NCI-H2107 treated with DMSO at 0.1 percent for 48 hours (cell line): ENCODE measurements around the gene PFDN6.
A peak's percentile ranks its signal among the peaks of the same experiment; 100 is the strongest.
"Not testable (repeated sequence)": the region's sequence is repeated elsewhere in the genome, so short reads cannot be mapped to it uniquely, and the experiment has no call there.

ENCODE experiments used
- DNase-seq: peaks from one replicate; lab custom pipeline; 2025; ENCODE audit not compliant: unreplicated experiment; lab: John Stamatoyannopoulos, UW

PFDN6 gene

DNA sequence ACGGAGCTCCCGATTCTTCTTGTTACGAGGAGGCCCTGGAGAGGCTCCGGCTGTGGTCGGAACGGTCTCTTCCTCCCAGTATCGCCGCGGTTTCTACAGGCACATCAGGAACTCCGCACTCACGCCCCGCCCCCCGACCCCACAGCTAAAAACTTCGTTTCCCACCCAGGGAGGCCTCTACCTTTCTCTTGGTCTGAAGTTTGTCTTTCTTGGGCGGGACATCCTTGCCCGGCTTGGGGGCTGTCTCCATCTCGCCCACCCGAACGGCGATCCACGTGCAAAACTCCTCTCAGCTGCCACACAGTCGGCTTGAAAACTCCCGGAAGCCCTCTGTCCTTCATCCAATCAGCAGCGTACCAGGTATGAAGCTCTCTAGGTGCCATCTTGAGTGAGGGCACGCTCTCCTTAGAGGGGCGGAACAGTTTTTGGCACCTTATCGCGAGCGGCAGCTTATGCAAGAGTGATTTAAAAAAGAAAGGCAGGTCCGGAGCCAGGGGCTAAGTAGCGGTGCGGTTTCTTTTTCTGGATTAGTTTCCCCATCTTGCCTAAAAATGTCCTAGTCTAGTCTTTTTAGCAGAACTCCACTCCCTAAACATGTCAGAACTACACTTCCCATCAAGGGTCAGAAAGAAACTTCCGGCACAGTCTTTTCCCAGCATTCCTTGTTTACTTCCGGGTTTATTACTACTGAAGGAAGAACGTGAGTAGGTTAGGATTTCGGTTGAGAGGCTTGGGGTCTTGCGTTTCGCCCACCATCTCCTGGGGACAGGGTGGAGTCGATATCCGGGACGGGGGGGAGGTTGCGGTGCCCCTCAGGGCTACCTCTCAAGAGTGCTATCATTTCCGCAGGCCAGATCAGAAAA, at the start of gene PFDN6, which contains the start of gene WDR46:
PFDN6 (plus strand) TSS at position 681 of the 863 bp plus-strand sequence. CDS start 256 bp downstream, outside the sequence.
WDR46 (minus strand) TSS at position 319 of the 863 bp plus-strand sequence; CDS start at position 250, 69 bp downstream.
- DNase-seq = peak; percentile 86

DNA sequence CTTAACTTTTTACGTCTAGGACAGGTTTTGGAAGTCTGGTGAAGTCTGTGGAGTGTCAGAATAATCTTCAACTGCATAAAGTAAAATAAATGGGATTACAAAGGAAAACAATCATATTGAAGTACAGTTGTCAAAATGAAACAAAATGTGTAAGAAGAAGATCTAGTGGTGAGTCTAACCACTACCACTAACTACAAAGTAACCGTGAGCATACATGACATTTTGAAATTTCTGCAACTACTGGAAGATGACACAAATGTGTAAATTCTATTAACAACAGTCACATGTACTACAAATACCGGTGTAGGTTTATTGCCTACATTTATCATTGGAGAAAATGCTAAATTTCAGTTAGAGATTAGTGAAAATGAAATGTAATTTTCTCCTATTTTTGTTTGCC, 47.4 kb upstream of the PFDN6 start:
- no peak for DNase-seq

DNA sequence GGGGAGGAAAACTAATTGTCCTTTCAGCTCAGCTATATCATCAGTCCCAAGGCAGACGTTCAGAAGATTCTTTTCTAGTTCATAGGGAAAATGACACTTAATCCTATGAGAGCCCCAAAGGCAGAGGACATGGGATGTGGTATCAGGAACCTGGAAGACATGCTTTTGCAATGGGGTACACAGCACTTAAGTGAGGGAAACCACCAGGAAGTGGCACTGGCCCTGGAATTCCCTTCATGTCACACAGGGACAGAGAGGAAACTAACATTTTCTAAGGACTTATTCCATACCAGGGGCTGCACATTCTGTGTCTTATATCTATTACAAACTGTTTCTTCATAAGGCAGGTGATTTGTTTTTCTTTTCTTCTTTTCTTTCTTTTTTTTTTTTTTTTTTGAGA, 45.9 kb upstream of the PFDN6 start:
- no peak for DNase-seq

DNA sequence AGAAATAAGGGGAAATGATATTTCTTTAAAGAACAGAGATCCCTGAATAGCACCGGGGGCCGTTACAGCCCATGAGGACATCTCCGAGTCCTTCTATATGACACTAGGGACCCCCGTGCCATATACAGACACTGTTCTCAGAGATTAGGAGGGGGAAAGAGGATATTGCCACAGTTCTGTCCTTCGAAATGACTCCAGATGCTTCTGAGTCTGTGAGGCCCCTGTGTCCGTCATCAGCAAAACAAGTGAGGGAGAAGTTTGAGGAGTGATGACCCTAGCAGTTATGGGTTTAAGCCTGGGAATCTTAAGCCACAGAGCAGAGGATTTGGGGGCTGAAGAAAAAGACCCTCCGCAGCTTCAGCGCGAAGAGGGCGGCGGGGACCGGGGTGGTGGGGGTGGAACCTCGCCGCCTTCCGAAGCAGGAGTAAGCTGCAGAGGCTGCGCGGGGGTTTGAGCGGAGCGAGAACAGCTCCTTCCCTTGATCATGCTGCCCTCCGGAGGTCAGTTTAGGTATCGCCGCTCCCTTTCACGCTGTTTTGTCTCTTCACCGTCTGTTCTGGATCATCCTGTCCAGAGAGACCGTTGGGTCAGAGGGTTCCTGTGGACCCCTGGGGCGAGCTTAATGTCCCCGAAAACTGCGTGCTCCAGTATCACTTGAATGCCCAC, 41.3 kb upstream of the PFDN6 start:
- DNase-seq = peak; percentile 63

DNA sequence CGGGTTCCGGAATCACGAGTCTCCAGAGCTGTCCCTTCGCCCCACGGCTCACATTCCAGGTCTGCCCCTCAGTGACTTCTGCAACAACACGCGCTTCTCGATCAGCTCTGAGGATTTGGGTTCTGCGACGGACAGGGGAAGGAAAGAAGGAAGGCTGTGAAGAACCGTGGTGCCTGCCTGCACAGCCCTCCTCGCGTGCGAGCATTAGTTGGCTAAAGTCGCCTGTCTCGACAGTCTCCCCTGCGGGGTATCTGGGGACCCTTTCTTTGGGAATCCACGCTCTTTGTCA, 40.8 kb upstream of the PFDN6 start:
- DNase-seq = no peak

DNA sequence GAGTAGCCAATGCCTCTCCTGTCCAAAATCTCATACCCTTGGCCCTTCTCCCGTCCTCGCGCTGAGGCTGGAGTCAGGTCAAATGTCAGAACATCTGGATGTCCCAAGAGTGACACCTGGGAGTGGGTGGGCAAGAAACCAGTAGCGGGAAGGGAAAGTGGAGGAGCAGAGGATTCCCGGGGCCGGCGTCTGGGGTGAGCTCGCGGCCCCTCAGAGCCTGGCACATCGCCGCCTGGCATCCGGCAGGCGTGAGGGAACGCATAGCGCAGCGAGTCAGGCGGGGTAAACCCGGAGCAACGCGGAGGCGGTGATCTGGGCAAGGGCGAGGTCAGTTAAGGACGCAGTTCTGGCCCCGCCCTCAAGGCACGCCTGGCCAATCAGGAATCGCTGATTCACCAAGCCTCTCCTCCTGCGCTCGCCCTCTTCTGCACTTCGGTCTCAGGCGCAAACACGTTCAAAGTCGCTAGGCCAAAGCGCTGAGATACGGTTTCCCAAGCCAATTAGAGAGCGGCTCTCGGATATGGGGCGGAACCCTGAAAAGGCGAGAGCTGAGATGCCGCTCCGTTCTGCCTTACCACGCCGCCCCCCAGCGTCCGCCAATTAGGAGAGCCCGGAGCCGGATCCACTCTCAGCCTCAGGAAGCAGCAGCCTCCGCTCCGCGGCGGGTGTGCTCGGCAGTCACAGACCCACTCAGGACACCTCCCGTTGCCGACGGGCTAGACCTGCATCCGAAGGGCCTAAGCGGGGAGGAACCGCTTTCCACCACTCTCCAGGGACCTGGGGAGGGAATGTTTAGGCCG, 40.3 kb upstream of the PFDN6 start:
- DNase-seq = peak; percentile 88

DNA sequence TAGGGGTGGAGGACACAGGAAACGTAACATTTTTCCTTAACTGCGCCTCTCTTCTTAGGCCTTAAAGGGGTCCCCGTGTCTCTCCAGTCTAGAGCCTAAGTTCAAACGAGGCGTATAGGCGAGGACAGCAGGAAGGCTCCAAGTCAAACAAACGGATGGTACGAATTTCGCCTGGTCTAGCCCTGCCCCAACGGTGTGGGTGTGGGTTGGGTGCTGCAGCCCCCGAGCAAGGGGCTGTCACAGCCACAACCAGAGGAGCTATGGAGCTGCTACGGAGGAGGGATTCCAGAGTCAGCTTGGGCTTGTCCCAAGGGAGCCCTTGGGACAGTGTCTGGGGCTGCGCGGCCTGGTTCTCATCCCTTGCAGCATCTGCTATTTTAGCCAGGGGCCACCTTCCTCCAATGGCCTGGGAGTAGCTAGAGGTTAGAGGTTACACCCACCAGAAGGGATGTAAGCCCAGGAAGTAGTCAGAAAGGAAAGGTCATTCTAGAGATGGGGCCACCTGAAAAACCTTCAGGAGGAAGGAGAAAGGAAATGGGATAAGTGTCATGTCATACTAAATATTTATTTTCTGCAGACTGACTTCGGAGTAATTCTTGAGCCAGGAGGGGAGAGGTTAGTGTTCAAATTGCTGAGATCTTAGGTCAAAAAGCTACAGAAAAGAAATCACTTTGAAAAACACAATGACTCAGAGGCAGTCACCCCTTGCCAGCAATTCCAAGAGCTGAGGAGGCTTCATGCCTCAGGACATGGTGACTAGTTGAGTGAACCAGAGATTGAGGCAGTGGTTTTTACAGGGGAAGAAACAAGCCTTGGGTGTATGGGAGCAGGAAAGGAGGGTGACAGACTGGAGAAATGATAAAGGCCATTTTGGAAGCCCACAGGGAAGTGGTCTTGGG, 39.4 kb upstream of the PFDN6 start:
- no peak for DNase-seq

DNA sequence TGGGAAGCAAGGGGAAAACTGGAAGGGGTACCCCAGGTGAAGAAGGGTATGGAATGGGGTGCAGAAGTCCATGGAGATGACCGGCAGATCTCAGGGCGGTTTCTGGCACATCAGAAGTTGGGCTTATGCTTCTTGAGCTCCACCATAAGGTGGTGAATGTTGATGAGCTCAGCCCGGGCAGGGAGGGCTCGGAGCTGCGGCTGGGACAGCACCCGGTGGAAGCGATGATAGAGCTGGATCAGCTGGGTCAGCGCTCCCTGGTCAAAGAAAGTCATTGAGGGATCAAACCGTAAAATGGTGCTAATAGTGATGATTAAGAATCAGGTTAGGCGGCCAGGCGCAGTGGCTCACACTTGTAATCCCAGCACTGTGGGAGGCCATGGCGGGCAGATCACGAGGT, 38.7 kb upstream of the PFDN6 start:
- no peak for DNase-seq

DNA sequence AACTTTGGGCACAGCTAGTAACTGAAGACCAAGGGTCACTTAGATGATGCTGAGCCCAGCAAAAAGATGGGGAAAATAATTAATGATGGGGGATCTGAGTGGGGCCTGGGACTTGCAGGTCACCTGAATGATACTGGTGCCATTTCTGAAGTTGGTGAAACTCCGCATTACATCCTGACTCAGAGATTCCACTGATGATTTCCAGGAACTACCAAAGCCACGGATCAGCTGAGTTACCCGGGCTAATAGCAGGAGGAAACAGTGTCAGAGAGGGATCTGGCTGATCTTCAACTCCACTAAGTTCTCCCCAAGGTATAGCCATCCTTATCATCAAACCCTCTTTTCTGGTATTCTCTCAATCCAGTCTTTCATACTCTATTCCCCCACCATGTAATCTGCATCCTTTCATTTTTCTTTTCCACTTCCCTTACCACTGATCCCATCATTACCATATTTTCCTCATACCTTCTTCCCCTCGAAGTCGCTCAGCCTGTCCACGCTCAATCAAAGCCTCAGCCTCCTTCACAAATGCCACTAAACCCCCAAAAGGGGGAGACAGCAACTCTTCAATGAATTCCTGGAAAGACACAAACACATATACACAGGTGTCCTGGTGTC, 37.9 kb upstream of the PFDN6 start:
- no peak for DNase-seq

DNA sequence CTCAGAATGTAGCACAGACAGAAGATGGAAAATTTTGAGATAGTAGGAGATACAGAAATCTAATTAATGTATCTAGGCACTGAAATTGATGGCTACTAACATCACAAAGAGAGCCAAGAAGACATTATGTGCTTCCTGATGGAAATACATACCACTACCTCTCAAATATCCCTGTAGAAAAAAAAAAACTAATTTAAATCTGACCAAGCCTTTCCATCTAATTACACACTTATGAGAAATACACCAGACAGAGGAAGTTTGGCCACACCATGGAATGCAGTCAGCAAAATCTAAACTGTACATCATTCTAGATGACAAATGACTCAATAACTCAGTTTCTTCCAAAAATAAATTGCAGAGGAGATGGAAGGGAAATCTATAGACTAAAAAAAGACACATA, 36.6 kb upstream of the PFDN6 start:
- no peak for DNase-seq

DNA sequence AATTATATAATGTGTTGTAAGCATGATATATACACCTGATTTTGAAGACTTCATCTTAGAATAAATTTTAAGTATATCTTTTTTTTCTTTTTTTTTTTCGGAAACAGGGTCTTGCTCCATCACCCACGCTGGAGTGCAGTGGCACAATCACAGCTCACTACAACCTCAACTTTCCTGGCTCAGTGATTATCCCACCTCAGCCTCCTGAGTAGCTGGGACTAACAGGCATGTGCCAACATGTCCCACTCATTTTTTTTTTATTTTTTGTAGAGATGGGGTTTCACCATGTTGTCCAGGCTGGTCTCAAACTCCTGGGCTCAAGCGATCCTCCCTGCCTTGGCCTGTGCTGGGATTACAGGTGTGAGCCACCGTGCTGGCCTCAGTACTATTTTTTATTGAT, 34.8 kb upstream of the PFDN6 start:
- no peak for DNase-seq

DNA sequence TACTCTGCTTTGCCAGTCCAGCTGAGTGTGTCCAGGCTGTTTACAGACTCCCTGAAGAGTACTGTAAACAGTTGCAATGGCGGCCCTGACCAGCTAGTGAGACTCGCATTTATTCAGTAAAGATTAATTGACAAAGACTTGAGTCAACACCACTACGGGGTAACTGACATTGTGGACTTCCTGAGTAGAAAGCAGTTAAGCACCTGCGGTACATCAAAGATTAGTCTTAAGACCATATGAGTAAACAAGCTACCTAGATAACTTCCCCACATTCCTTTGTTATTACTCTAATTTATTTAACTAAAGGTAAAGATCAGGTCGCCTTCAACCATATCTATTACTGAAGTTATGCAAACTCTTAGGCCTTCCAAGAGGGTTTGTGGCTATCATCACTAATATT, 30.4 kb upstream of the PFDN6 start:
- no peak for DNase-seq

DNA sequence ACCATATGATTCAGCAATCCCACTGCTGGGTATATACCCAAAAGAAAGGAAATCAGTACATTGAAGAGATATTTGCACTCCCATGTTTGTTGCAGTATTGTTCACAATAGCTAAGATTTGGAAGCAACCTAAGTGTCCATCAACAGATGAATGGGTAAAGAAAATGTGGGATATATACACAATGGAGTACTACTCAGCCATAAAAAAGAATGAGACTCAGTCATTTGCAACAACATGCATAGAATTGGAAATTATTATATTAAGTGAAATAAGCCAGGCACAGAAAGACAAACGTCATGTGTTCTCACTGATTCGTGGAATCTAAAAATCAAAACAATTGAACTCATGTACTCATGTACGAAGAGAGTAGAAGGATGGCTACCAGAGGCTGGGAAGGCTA, 26.9 kb upstream of the PFDN6 start:
- DNase-seq = not testable (repeated sequence)

DNA sequence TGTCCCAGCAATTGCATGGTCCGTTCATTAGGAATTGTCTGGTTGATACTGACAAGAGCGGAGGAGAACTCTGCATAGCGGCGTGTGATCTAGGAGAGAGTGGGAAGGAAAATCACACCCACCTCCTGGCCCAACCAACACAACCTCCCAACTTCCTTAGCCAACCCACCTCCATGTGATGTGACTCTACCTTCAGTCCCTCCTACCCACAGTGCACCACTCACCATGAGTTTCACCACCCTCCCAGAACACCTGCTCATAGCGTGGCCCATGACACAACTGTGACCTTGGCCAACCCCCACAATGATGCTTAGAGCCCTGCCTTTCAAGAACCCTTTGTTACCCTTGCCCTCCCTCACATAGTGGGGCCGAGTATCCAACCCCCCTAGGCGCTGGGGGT, 25.4 kb upstream of the PFDN6 start:
- no peak for DNase-seq

DNA sequence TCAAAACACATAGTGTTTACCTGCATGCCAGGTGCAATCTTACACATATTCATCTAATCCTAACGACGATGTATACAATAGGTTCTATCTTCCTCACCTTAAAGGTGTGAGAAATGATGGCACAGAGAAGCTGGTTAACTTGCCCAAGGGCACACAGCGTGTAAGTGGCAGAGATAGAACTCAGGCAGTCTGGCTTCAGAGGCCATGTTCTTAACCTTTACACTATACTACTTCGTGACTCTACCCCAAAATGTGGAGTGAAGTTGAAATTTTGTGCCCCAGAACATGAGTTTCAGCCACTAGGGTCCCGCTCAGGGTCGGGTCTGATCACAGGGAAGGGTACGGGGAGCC, 18.3 kb upstream of the PFDN6 start:
- DNase-seq = no peak

DNA sequence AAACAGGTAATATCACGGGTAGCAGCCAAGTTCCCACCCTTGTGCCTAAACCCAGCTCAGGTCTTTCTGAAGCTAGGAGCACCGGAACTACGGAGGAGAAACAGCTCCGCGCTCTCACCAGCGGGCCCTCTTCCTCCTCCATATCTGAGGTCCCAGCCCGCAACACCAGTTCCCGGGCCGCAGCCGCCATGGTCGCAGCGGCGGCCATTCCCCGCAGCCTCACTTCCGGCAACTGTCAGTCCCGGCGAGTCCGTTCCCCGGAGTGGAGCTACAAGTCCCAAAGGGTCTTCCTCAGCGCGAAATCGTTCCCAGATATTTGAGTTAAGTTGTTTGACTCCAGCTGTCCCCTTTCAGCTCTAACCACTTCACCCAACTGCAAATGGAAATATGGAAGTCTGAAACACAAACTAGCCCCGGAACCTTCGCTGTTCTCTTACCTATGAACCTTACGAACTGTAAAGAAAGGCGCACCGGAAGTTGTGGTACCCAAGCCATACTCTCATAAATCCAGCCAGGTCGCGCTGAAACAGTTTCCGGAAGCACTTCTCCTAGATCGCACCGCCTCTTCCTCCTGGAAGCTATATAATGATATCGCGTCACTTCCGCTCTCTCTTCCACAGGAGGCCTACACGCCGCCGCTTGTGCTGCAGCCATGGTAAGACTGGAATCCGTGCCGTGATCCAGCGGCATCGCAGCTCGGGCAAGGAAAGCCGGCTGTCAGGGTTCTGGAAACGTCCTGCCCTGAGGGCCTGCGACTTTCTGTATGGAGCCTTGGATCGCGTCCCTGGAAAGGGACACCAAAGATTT, 17.7 kb upstream of the PFDN6 start, which contains the start of the genes RPS18 and VPS52:
RPS18 (plus strand) TSS at position 608 of the 807 bp plus-strand sequence; CDS start at position 653, 45 bp downstream.
VPS52 (minus strand) TSS at position 409 of the 807 bp plus-strand sequence; CDS start at position 208, 201 bp downstream.
- peak; percentile 92 for DNase-seq

DNA sequence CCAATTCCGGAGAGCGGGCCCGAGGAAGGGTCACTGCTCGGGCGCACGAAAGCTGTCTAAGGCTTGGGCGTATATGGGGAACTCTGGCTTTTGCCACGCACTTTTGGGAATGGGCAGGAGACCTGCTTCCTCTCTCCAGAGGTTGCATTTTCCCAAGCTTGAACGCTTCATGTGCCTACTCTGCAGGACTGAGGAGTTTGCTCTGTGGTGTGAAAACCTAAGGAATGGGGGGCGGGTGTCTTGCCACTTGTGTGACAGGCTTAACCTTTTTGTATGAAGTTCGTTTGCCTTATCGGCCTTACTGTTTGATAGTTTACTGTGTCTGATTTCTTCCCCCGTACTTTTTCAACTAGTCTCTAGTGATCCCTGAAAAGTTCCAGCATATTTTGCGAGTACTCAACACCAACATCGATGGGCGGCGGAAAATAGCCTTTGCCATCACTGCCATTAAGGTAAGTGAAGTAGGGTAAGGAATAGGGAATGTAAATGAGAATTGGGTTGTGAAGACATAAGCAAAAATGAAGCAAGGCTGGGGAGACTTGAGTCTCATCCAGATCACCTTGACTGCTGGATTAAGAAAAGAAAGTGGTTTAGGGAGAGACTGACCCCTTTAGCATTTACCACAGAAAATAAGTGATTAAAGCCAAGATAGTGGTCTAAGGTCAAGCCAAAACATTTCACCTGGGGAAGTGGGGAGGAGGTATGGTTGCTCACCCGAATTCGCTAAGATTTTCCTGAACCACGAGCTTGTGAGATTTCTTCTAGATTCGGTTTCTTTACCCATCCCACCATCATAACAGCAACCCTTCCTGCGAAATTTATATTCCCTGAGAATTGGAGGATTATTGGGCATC, 16.9 kb upstream of the PFDN6 start:
- no peak for DNase-seq
